ENCODE data around the gene FCAR.
"Not testable (repeated sequence)": the region's sequence is repeated elsewhere in the genome, so short reads cannot be mapped to it uniquely, and the experiment has no call there.

GRCh38 chr19:54843171-54843570 is 30.9 kb upstream of the FCAR start:
- TF ChIP-seq RAD21 (conservative IDR thresholded peaks at IDR 0.05 in 1 of 2, IDR thresholded peaks at IDR 0.05 in 1 of 2); CTCF (IDR thresholded peaks at IDR 0.05); PHF8 (IDR thresholded peaks at IDR 0.05; ENCODE audit: borderline replicate concordance, low read depth): not testable (repeated sequence)

Measured in A549 (cell line).